GM12878 (cell line): ENCODE results near the gene BZW2. TPM values are rescaled to one million over a fixed set of nuclear protein-coding genes. Genes with fewer than 3 reads are reported as not detected.

Experiments
- ATAC-seq: fragments of 200-7000 bp; cut with Tn5 transposase; 3 replicates; pipeline ENCODE4 v1.9.1; 2020; ENCODE audit warnings: mild to moderate bottlenecking, moderate library complexity
- BruUV-seq: library from RNA; stranded (reverse); fragments of 400-500 nt; replicated peaks from 2 replicates; lab custom pipeline; 2021; lab: Mats Ljungman, UMichigan
- CTCF ChIA-PET: fragments of 300-600 bp; sonication (Branson Sonifier 250); formaldehyde crosslinking; extraction: SDS; loops from one replicate; lab custom pipeline; 2021; ENCODE audit warnings: inconsistent platforms; lab: Yijun Ruan, JAX
- POLR2A ChIA-PET: fragments of 350-600 bp; formaldehyde crosslinking; extraction: SDS; loops from one replicate; lab custom pipeline; 2021; ENCODE audit warnings: inconsistent platforms; lab: Charles Lee
- RAD21 ChIA-PET: fragments of 300-600 bp; sonication (Branson Sonifier 250); formaldehyde crosslinking; loops from one replicate; lab custom pipeline; 2023; ENCODE audit warnings: antibody characterized with exemption; ENCODE audit not compliant: unreplicated experiment; lab: Charles Lee
- SMC1A ChIA-PET: fragments of 300-600 bp; sonication (Branson Sonifier 250); formaldehyde crosslinking; loops from one replicate; lab custom pipeline; 2023; ENCODE audit not compliant: unreplicated experiment, uncharacterized antibody; lab: Charles Lee
- DNase-seq: peaks from one replicate; pipeline ENCODE4 v3.0.0-alpha.2; 2011; ENCODE audit warnings: low read depth, low spot score
- FAIRE-seq: peaks from 3 replicates; lab custom pipeline; 2011; peaks lifted over from hg19 to GRCh38; lab: Jason Lieb, UNC
- H2AFZ ChIP-seq: 2 replicates; pipeline ENCODE4 v1.6.0; 2011; ENCODE audit warnings: low read depth, low read length, control low read depth; ENCODE audit not compliant: control insufficient read depth
- H3K27ac ChIP-seq: 2 replicates; pipeline ENCODE4 v1.5.1; 2011; ENCODE audit warnings: control low read depth; ENCODE audit not compliant: control insufficient read depth, insufficient read depth
- H3K27me3 ChIP-seq, 2 experiments: replicated peaks in 1 of 2; 2 replicates each; pipeline versions ENCODE4 v1.6.0 to v1.6.1; 2011; ENCODE audit warnings: low read length in 1 of 2; ENCODE audit not compliant: control insufficient read depth in 2 of 2, insufficient read depth in 2 of 2
- H3K36me3 ChIP-seq, 2 experiments: 2 replicates each; pipeline ENCODE4 v1.5.1; 2011; ENCODE audit warnings: low read length in 1 of 2; ENCODE audit not compliant: control insufficient read depth in 2 of 2, insufficient read depth in 2 of 2
- H3K4me1 ChIP-seq: 2 replicates; pipeline ENCODE4 v1.6.1; 2011; ENCODE audit warnings: mild to moderate bottlenecking, low read length, moderate library complexity, mixed read lengths; ENCODE audit not compliant: control insufficient read depth, insufficient read depth
- H3K4me2 ChIP-seq: 2 replicates; pipeline ENCODE4 v1.6.0; 2011; ENCODE audit warnings: control low read depth; ENCODE audit not compliant: control insufficient read depth, insufficient read depth
- H3K4me3 ChIP-seq: fragments of 200-600 bp; sonication (generic); 2 replicates; pipeline ENCODE4 v1.5.1; 2016
- H3K79me2 ChIP-seq: 2 replicates; pipeline ENCODE4 v1.6.0; 2011; ENCODE audit warnings: low read length; ENCODE audit not compliant: control insufficient read depth, insufficient read depth
- H3K9ac ChIP-seq: 2 replicates; pipeline ENCODE4 v1.8.0; 2011; ENCODE audit warnings: low read length, control low read depth, mixed read lengths; ENCODE audit not compliant: control insufficient read depth, insufficient read depth
- H3K9me3 ChIP-seq: replicated peaks from 3 replicates; pipeline ENCODE4 v1.5.1; 2011; ENCODE audit warnings: mild to moderate bottlenecking, low read length; ENCODE audit not compliant: control insufficient read depth, insufficient read depth
- H4K20me1 ChIP-seq: 2 replicates; pipeline ENCODE4 v1.6.0; 2011; ENCODE audit not compliant: control insufficient read depth, insufficient read depth
- ESRRA ChIP-seq: IDR thresholded peaks from 2 replicates; pipeline ENCODE4 v1.6.1; 2012; ENCODE audit warnings: mild to moderate bottlenecking, low read length, improper control_type of control experiment
- GABPA ChIP-seq: IDR thresholded peaks from 2 replicates; pipeline ENCODE4 v1.6.1; 2014; ENCODE audit warnings: antibody characterized with exemption, low read depth, mild to moderate bottlenecking, inconsistent platforms
- IKZF2 ChIP-seq, 2 experiments: fragments of 450-650 bp; IDR thresholded peaks; 2 replicates each; pipeline ENCODE4 v1.6.1; 2017; ENCODE audit warnings: mild to moderate bottlenecking in 2 of 2, moderate library complexity in 2 of 2
- IRF4 ChIP-seq: IDR thresholded peaks from 2 replicates; pipeline ENCODE4 v1.6.1; 2011; ENCODE audit warnings: low read depth, low read length
- NFYA ChIP-seq: IDR thresholded peaks from 2 replicates; pipeline ENCODE4 v1.6.1; 2011; ENCODE audit warnings: low read depth, mild to moderate bottlenecking, low read length, improper control_type of control experiment, borderline replicate concordance
- NKRF ChIP-seq: fragments of 450-650 bp; conservative IDR thresholded peaks from 2 replicates; pipeline ENCODE4 v1.6.1; 2017; ENCODE audit warnings: mild to moderate bottlenecking, moderate library complexity
- SREBF1 ChIP-seq: IDR thresholded peaks from 2 replicates; pipeline ENCODE4 v1.6.1; 2012; ENCODE audit warnings: mild to moderate bottlenecking, low read length
- TARDBP ChIP-seq: IDR thresholded peaks from 2 replicates; pipeline ENCODE4 v1.6.1; 2016; ENCODE audit warnings: borderline replicate concordance
- ZBTB40 ChIP-seq: fragments of 450-650 bp; IDR thresholded peaks from 2 replicates; pipeline ENCODE4 v1.6.1; 2016; ENCODE audit warnings: mild to moderate bottlenecking, moderate library complexity, borderline replicate concordance
- WGBS: methylation state at CpG from one replicate; pipeline ENCODE4 v1.1.6; 2016; ENCODE audit warnings: low lambda C conversion rate; ENCODE audit not compliant: insufficient replicate concordance, insufficient coverage; ENCODE audit errors: missing lambda C conversion rate; 5-methylcytosine and 5-hydroxymethylcytosine counted together
- in situ Hi-C: fragments of 300-500 bp; cut with MboI; formaldehyde crosslinking; loops from 9 replicates; pipeline ENCODE4 v1.14.3; 2018; ENCODE audit warnings: mixed read lengths
- intact Hi-C: fragments of 100-400 bp; cut with micrococcal nuclease; formaldehyde crosslinking; loops from one replicate; pipeline ENCODE4 v1.14.2; 2022; ENCODE audit not compliant: unreplicated experiment
- polyA plus RNA-seq, 11 experiments: library from polyadenylated mRNA; depleted of rRNA in 4 of 11; unstranded in 6 of 11; stranded (reverse) in 5 of 11; fragments of >200 nt; fragmentation: Nextera tagmentation in 4 of 11; fragmentation: Illumina TruSeq in 1 of 11; extraction: Ambion mirVana in 4 of 11; extraction: Trizol in 1 of 11; gene quantifications; 1 replicate in 1 of 11; 2 replicates in 10 of 11; pipeline versions ENCODE4 v1.2.1 to v1.2.3, GENCODE V29; 2011 to 2016; ENCODE audit warnings: inconsistent platforms in 2 of 11, missing spikeins in 2 of 11, low read depth in 1 of 11
- total RNA-seq, 4 experiments: library from RNA; depleted of rRNA in 3 of 4; stranded (reverse); fragments of >200 nt in 3 of 4; fragmentation: Illumina TruSeq in 1 of 4; extraction: Trizol in 1 of 4; gene quantifications; 2 replicates each; pipeline versions ENCODE4 v1.2.1 to v1.2.3, GENCODE V29; 2013 to 2021
- TF ChIP-seq, protein P1 (sequence below): IDR thresholded peaks from 2 replicates; pipeline ENCODE4 v1.6.1; 2011; ENCODE audit warnings: low read depth, mild to moderate bottlenecking, low read length, moderate library complexity, borderline replicate concordance; ENCODE audit errors: extremely low read depth
- TF ChIP-seq, protein P2 (sequence below), 3 experiments: IDR thresholded peaks in 2 of 3; conservative IDR thresholded peaks in 1 of 3; 2 replicates each; pipeline ENCODE4 v1.5.1; 2011; ENCODE audit warnings: low read depth in 3 of 3, low read length in 3 of 3, mild to moderate bottlenecking in 3 of 3, control low read depth in 2 of 3, moderate library complexity in 2 of 3, inconsistent platforms in 1 of 3, mixed read lengths in 1 of 3; ENCODE audit not compliant: control insufficient read depth in 2 of 3, insufficient read depth in 1 of 3; ENCODE audit errors: extremely low read depth in 1 of 3

Gene BZW2
- total and polyA plus RNA-seq, 10 of the 15 experiments (the other 5 are each of a cell fraction or from before 2014, with no cell fraction given), result 1.3 to 6.8 (median 3.1) TPM

DNA sequence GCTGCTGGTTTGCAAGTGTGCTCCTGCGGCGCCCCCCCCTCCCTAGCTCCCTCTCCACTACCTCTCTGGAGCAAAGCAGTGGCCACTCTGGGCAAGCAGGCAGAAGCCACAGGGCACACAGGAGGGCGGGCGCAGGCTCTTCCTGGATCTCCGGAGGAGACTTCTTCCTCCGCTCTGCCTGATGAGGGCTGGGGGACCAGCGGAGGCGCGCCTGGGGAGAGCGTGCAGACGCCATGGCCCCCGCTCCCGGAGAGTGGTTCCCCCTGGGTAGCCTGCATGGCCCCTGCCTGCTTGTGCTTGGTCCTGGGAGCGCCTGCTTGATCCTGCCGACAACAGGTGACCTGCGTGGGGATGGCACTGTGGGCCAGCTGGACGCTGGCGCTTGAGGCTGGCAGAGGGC lies 29.4 kb upstream of the BZW2 start:
- H3K9me3 ChIP-seq, result no peaks in the 10 kb centered on the region
- no peak overlapping the region for H3K4me3 ChIP-seq
- POLR2A ChIA-PET, result no interaction called here
- RAD21 ChIA-PET, result no interaction called here
- H2AFZ ChIP-seq, result no peak overlapping the region
- H4K20me1 ChIP-seq, result no peaks in the 10 kb centered on the region
- in situ Hi-C loops (no loop called here), intact Hi-C loops (no loop called here)
- no peaks in the 10 kb centered on the region for H3K79me2 ChIP-seq
- 76% methylated on average over 18 of the region's 18 CpGs for WGBS
- CTCF ChIA-PET, result no interaction called here
- FAIRE-seq, result no peak
- no peak for ATAC-seq
- no peaks in the 10 kb centered on the region; a peak in 1 of 4 replicates for H3K27me3 ChIP-seq
- no TSS peak for BruUV-seq
- H3K4me1 ChIP-seq, result no peaks in the 10 kb centered on the region
- no peak for TF ChIP-seq NKRF
- TF ChIP-seq, protein P1, sequence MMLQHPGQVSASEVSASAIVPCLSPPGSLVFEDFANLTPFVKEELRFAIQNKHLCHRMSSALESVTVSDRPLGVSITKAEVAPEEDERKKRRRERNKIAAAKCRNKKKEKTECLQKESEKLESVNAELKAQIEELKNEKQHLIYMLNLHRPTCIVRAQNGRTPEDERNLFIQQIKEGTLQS, result no peak
- TF ChIP-seq NFYA, result no peak
- TF ChIP-seq, protein P2, sequence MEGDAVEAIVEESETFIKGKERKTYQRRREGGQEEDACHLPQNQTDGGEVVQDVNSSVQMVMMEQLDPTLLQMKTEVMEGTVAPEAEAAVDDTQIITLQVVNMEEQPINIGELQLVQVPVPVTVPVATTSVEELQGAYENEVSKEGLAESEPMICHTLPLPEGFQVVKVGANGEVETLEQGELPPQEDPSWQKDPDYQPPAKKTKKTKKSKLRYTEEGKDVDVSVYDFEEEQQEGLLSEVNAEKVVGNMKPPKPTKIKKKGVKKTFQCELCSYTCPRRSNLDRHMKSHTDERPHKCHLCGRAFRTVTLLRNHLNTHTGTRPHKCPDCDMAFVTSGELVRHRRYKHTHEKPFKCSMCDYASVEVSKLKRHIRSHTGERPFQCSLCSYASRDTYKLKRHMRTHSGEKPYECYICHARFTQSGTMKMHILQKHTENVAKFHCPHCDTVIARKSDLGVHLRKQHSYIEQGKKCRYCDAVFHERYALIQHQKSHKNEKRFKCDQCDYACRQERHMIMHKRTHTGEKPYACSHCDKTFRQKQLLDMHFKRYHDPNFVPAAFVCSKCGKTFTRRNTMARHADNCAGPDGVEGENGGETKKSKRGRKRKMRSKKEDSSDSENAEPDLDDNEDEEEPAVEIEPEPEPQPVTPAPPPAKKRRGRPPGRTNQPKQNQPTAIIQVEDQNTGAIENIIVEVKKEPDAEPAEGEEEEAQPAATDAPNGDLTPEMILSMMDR (IDR thresholded peaks at IDR 0.05 in 2 of 3, conservative IDR thresholded peaks at IDR 0.05 in 1 of 3; ENCODE audit: control insufficient read depth in 2 of 3, extremely low read depth in 1 of 3, insufficient read depth in 1 of 3, low read depth in 3 of 3, low read length in 3 of 3), result no peak
- TF ChIP-seq ZBTB40, result no peak
- no peak for TF ChIP-seq TARDBP
- no peak for TF ChIP-seq IRF4
- no peak for TF ChIP-seq ESRRA
- no peak for TF ChIP-seq SREBF1
- TF ChIP-seq IKZF2 (IDR thresholded peaks at IDR 0.05), result no peak
- TF ChIP-seq GABPA, result no peak
- SMC1A ChIA-PET, result interaction anchor here (0.6 kb wide), 1 partner anchor 18 kb away, joined by 3 read pairs; no protein-coding TSS in a partner anchor
- H3K27ac ChIP-seq, result no peak overlapping the region
- H3K4me2 ChIP-seq, result no peak overlapping the region
- no peaks in the 10 kb centered on the region for H3K36me3 ChIP-seq
- DNase-seq, result no peak
- no peak overlapping the region for H3K9ac ChIP-seq
